DMS53 (cell line): ENCODE measurements around the gene ASTL.
A peak's percentile ranks its signal among the peaks of the same experiment; 100 is the strongest.

Source experiments
- DNase-seq: peaks from one replicate; lab custom pipeline; 2025; lab: John Stamatoyannopoulos, UW

The ASTL gene

GRCh38 chr2:96159084-96159830, 21.0 kb upstream of the ASTL start:
- DNase-seq, result no peak

GRCh38 chr2:96158554-96158940, 20.2 kb upstream of the ASTL start:
- DNase-seq, result no peak

GRCh38 chr2:96157649-96158553, 19.6 kb upstream of the ASTL start:
- no peak for DNase-seq

GRCh38 chr2:96156926-96157648, 18.8 kb upstream of the ASTL start:
- no peak for DNase-seq

- DNase-seq, result no peak
Observed at GRCh38 chr2:96156011-96156820, 17.9 kb upstream of the ASTL start.

GRCh38 chr2:96154506-96155380, 16.4 kb upstream of the ASTL start:
- no peak for DNase-seq

- peak; percentile 40 for DNase-seq
Observed at GRCh38 chr2:96153991-96154431, 15.7 kb upstream of the ASTL start.

- DNase-seq, result no peak
Observed at GRCh38 chr2:96153291-96153713, 15.0 kb upstream of the ASTL start.

- no peak for DNase-seq
Observed at GRCh38 chr2:96152304-96153161, 14.2 kb upstream of the ASTL start.

GRCh38 chr2:96151595-96152303, 13.4 kb upstream of the ASTL start:
- no peak for DNase-seq

GRCh38 chr2:96150791-96151594, 12.7 kb upstream of the ASTL start:
- DNase-seq, result no peak

- DNase-seq, result no peak
Observed at GRCh38 chr2:96150007-96150640, 11.8 kb upstream of the ASTL start.

- peak; percentile 95 for DNase-seq
Observed at GRCh38 chr2:96148410-96149217, 10.3 kb upstream of the ASTL start.

- DNase-seq, result no peak
Observed at GRCh38 chr2:96147593-96148201, 9.4 kb upstream of the ASTL start.

- no peak for DNase-seq
Observed at GRCh38 chr2:96146881-96147592, 8.7 kb upstream of the ASTL start.
